NCI-H226 (cell line): ENCODE measurements around the gene TMEM185B.

Experiments
- DNase-seq: peaks from one replicate; pipeline ENCODE4 v3.0.0-alpha.2; 2015

Gene TMEM185B

GRCh38 chr2:120230515-120231471, 7.6 kb upstream of the TMEM185B start:
- DNase-seq, result no peak

- no peak for DNase-seq
Measured at GRCh38 chr2:120229341-120229740, 6.1 kb upstream of the TMEM185B start.

GRCh38 chr2:120228503-120228902, 5.3 kb upstream of the TMEM185B start:
- no peak for DNase-seq

- DNase-seq, result no peak
Measured at GRCh38 chr2:120227111-120227991, 4.2 kb upstream of the TMEM185B start.

GRCh38 chr2:120226316-120226715, 3.1 kb upstream of the TMEM185B start:
- DNase-seq, result no peak

GRCh38 chr2:120225549-120226065, 2.4 kb upstream of the TMEM185B start:
- DNase-seq, result no peak

- DNase-seq, result no peak
Measured at GRCh38 chr2:120224735-120225548, 1.7 kb upstream of the TMEM185B start.

- no peak for DNase-seq
Measured at GRCh38 chr2:120224256-120224655, 1.1 kb upstream of the TMEM185B start.

GRCh38 chr2:120222186-120223033, 790 bp downstream of the TMEM185B start:
- DNase-seq, result no peak

GRCh38 chr2:120221616-120222015, 1.6 kb downstream of the TMEM185B start:
- DNase-seq, result no peak

GRCh38 chr2:120220756-120221155, 2.4 kb downstream of the TMEM185B start:
- no peak for DNase-seq

GRCh38 chr2:120219766-120220165, 3.4 kb downstream of the TMEM185B start:
- DNase-seq, result no peak

GRCh38 chr2:120219291-120219690, 3.9 kb downstream of the TMEM185B start:
- no peak for DNase-seq

- no peak for DNase-seq
Measured at GRCh38 chr2:120218181-120218580, 5.0 kb downstream of the TMEM185B start.

GRCh38 chr2:120210270-120210693, 12.9 kb downstream of the TMEM185B start:
- no peak for DNase-seq

- no peak for DNase-seq
Measured at GRCh38 chr2:120209427-120210269, 13.6 kb downstream of the TMEM185B start.

GRCh38 chr2:120208381-120209353, 14.5 kb downstream of the TMEM185B start:
- no peak for DNase-seq

GRCh38 chr2:120206022-120206581, 17.1 kb downstream of the TMEM185B start:
- no peak for DNase-seq
